Cardiac muscle cell (in vitro differentiated cells and primary cell): ENCODE results near the gene HIVEP3. TPM values are rescaled to one million over a fixed set of nuclear protein-coding genes. Genes with fewer than 3 reads are reported as not detected.

Experiments
- DNase-seq, 2 donors: peaks; one replicate each; pipeline versions ENCODE4 v3.0.0 to v3.0.0-alpha.2; 2010 to 2017; ENCODE audit warnings: low read depth in 1 of 2, low spot score in 1 of 2
- H3K27ac ChIP-seq: fragments of 200-600 bp; sonication (generic); 2 replicates; pipeline ENCODE4 v1.5.1; 2016
- H3K27me3 ChIP-seq: fragments of 200-600 bp; sonication (generic); 2 replicates; pipeline ENCODE4 v1.6.0; 2016; ENCODE audit warnings: control low read depth
- H3K36me3 ChIP-seq: fragments of 200-600 bp; sonication (generic); 2 replicates; pipeline ENCODE4 v1.5.1; 2016; ENCODE audit warnings: control low read depth
- H3K4me1 ChIP-seq: fragments of 200-600 bp; sonication (generic); 2 replicates; pipeline ENCODE4 v1.8.1; 2017; ENCODE audit warnings: low read depth, mild to moderate bottlenecking, mixed run types
- H3K4me3 ChIP-seq: fragments of 200-600 bp; sonication (generic); 2 replicates; pipeline ENCODE4 v1.5.1; 2016; ENCODE audit warnings: mild to moderate bottlenecking
- H3K9me3 ChIP-seq: fragments of 200-600 bp; sonication (generic); 2 replicates; pipeline ENCODE4 v1.5.1; 2017; ENCODE audit warnings: low read depth, mild to moderate bottlenecking, control low read depth
- polyA plus RNA-seq: library from polyadenylated mRNA; unstranded; fragments of >200 nt; fragmentation: Nextera tagmentation; extraction: Ambion mirVana; gene quantifications from 2 replicates; pipeline ENCODE4 v1.2.1, GENCODE V29; 2016
- total RNA-seq: library from RNA; depleted of rRNA; stranded (reverse); fragments of >200 nt; gene quantifications from 2 replicates; pipeline ENCODE4 v1.2.3, GENCODE V29; 2016
- TF ChIP-seq, protein P1 (sequence below): IDR thresholded peaks from 2 replicates; pipeline ENCODE4 v1.5.1; 2012; ENCODE audit warnings: low read depth, mild to moderate bottlenecking, low read length

The HIVEP3 gene
- total and polyA plus RNA-seq, 2 experiments from 2014 or later, result 0.42 to 0.62 TPM

DNA sequence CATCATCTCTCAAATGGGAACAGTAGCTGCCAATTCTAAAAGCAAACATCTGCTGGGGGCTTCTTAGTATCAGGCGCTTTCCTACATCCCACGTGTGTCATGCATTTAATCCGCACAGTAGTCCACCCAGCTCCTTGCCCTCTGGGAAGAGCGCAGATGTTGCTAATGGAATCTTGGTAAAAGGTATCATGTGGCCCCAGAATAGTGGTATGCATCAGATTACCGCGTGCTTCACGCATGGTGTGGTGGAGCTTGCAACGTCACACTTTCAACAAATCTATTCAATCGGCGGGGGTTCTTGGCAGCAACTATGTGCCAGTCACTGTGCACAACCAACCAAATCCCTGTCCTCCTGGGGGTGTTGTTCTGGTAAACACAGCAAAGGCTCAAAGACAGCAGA, 141.0 kb downstream of the HIVEP3 start:
- Histone ChIP-seq H3K4me3 (no peak overlapping the region), H3K36me3 (no peaks in the 10 kb centered on the region), H3K4me1 (no peaks in the 10 kb centered on the region), H3K9me3 (no peaks in the 10 kb centered on the region), H3K27ac (no peak overlapping the region), H3K27me3 (no peaks in the 10 kb centered on the region)
- no peak for DNase-seq
- TF ChIP-seq, protein P1, sequence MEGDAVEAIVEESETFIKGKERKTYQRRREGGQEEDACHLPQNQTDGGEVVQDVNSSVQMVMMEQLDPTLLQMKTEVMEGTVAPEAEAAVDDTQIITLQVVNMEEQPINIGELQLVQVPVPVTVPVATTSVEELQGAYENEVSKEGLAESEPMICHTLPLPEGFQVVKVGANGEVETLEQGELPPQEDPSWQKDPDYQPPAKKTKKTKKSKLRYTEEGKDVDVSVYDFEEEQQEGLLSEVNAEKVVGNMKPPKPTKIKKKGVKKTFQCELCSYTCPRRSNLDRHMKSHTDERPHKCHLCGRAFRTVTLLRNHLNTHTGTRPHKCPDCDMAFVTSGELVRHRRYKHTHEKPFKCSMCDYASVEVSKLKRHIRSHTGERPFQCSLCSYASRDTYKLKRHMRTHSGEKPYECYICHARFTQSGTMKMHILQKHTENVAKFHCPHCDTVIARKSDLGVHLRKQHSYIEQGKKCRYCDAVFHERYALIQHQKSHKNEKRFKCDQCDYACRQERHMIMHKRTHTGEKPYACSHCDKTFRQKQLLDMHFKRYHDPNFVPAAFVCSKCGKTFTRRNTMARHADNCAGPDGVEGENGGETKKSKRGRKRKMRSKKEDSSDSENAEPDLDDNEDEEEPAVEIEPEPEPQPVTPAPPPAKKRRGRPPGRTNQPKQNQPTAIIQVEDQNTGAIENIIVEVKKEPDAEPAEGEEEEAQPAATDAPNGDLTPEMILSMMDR, result no peak

DNA sequence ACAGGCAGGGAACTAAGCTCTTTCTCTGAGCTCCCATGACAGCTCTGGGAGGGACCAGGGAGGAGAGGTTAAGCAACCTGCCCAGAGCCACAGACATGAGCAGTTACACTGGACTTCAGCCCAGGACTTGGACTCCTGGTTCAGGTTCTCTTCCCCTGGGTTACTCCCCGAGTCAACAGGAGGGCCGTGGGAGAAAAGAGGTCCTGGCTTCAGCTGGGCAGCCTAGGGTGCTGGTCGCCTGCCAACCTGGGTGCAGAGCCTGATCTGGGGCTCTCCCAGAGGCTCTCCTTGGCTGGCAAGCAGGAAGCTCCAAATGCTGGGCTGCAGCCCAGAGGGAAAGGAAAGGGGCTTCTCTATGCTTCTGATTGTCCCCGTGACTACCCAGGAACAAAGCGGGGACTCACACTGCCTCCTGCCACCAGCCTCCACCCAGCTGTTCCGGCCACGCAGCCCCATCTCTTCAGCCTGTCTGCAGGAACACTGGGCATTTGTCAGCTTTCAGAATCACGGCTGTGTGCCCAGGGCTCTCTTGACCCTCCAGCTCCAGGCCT, 141.8 kb downstream of the HIVEP3 start:
- no peaks in the 10 kb centered on the region for H3K4me1 ChIP-seq
- no peak for DNase-seq
- TF ChIP-seq, protein P1, result no peak
- no peak overlapping the region for H3K4me3 ChIP-seq
- H3K9me3 ChIP-seq, result no peaks in the 10 kb centered on the region
- no peaks in the 10 kb centered on the region for H3K36me3 ChIP-seq
- H3K27me3 ChIP-seq, result no peaks in the 10 kb centered on the region
- no peak overlapping the region for H3K27ac ChIP-seq

DNA sequence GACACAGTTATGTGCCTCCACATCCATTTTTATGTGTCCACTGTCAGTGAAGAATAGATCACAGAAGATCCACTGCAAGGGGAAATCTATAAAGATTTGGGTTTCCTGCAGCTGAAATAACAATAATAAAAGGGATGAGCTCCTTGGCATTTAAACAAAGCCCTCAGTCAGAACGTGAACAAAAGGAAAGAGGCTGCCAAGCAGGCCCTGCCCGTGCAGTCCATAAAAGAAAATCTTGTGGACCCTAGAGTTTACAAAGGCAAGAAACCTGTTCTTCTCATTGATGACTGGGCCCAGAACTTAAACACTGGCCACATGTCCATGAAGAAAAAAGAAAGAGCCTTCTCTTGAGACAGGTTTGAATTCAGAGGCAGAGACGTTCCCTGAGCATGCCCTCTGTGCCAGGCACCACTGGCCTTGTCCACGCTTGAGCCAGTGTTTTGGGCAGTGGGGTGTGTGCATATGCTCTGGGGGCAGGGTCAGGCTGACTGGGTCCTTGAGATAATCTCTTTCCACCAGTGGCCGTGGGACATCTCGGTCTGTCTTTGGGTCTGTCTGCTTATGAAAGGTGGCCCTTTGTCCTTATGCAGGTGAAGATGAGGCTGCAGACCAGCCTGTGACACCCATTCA, 142.7 kb downstream of the HIVEP3 start:
- no peaks in the 10 kb centered on the region for H3K9me3 ChIP-seq
- H3K36me3 ChIP-seq, result no peaks in the 10 kb centered on the region
- TF ChIP-seq, protein P1, result no peak
- DNase-seq, result no peak
- no peaks in the 10 kb centered on the region for H3K27me3 ChIP-seq
- H3K4me3 ChIP-seq, result no peak overlapping the region
- H3K4me1 ChIP-seq, result no peaks in the 10 kb centered on the region
- H3K27ac ChIP-seq, result no peak overlapping the region

DNA sequence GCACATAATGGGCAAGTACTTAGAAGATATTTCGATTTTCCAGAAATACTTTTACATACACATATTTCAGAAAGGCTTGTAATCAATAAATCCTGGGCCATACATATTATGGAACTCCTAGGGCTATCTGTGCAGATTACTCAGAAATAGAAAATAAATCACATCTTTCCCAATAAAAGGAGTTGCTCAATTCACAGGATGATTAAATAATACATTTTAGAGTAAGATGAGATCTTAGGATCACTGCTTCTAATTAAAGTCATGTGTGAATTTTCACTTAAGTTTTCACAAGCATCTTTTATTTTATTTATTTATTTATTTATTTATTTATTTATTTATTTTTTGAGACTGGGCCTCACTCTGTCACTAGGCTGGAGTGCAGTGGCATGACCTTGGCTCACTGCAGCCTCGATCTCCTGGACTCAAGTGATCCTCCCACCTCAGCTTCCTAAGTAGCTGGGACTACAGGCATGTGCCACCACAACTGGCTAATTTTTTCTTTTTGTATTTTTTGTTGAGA, 144.2 kb downstream of the HIVEP3 start:
- H3K4me3 ChIP-seq, result no peak overlapping the region
- TF ChIP-seq, protein P1, result no peak
- H3K9me3 ChIP-seq, result no peaks in the 10 kb centered on the region
- H3K27me3 ChIP-seq, result no peaks in the 10 kb centered on the region
- no peak overlapping the region for H3K27ac ChIP-seq
- H3K4me1 ChIP-seq, result no peaks in the 10 kb centered on the region
- no peak for DNase-seq
- H3K36me3 ChIP-seq, result no peaks in the 10 kb centered on the region

DNA sequence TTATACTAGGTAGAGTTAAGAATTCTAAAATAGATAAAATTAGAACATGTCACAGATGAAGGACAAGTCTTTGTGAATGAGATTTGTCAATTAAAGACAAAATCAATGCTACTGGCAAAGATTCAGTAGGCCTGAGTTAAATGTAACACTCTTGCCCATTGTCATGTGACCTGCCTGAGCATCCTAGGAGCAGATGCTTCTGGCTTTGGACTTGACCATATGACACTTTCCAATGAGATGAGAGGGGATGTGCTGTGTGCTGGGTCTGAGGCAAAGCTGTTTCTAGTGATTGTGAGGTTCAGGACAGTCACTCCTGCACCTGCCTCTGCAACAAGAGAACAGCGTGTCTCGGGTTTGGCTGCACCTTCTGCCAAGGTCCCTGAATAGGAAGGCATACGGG, 144.9 kb downstream of the HIVEP3 start:
- Histone ChIP-seq H3K27ac (no peak overlapping the region), H3K9me3 (no peaks in the 10 kb centered on the region), H3K27me3 (no peaks in the 10 kb centered on the region), H3K4me3 (no peak overlapping the region), H3K4me1 (no peaks in the 10 kb centered on the region), H3K36me3 (no peaks in the 10 kb centered on the region)
- TF ChIP-seq, protein P1, result no peak
- no peak for DNase-seq
